ENCODE results near the gene ARHGEF17. TPM values are rescaled to one million over a fixed set of nuclear protein-coding genes. Genes with fewer than 3 reads are reported as not detected.
"Not testable (repeated sequence)": the region's sequence is repeated elsewhere in the genome, so short reads cannot be mapped to it uniquely, and the experiment has no call there.

ARHGEF17 gene
- 10 to 100 TPM in 1 of 2 donors, 1 to 10 TPM in 1; 6.8 to 14.4 TPM for total RNA-seq
- long read RNA-seq, partial matches to known transcripts = 5 of 8 reads
- long read RNA-seq, other reads (novel, unspliced or antisense) = 3 of 8 reads

GRCh38 chr11:73308003-73308960 is at the start of gene ARHGEF17:
Gene ARHGEF17 (plus strand): TSS chr11:73308276. CDS start chr11:73308639, 363 bp downstream.
- ATAC-seq (peak; percentile 30), DNase-seq (peak; percentile 62 to 71)
- intact Hi-C loops (cut with DNase I, micrococcal nuclease) = no loop called here

- no peak for DNase-seq
- intact Hi-C loops (cut with DNase I, micrococcal nuclease) = no loop called here
- no peak for ATAC-seq
These were observed 48.5 kb upstream of the ARHGEF17 start for GRCh38 chr11:73259406-73260126.

- DNase-seq (no peak), ATAC-seq (no peak)
These were observed 48.0 kb upstream of the ARHGEF17 start for GRCh38 chr11:73260127-73260457.

GRCh38 chr11:73262851-73263495 is 45.1 kb upstream of the ARHGEF17 start:
- ATAC-seq (no peak), DNase-seq (no peak)
- intact Hi-C loops (cut with DNase I, micrococcal nuclease) = no loop called here

More at GRCh38 chr11:73260127-73260457, 48.0 kb upstream of the ARHGEF17 start:
- intact Hi-C loops (cut with DNase I, micrococcal nuclease) = no loop called here

- intact Hi-C loops (cut with DNase I, micrococcal nuclease) = no loop called here
- DNase-seq = no peak
- no peak for ATAC-seq
These were observed 44.4 kb upstream of the ARHGEF17 start for GRCh38 chr11:73263640-73264039.

GRCh38 chr11:73265278-73265810 is 42.7 kb upstream of the ARHGEF17 start:
- DNase-seq (no peak), ATAC-seq (no peak)
- intact Hi-C loops (cut with DNase I, micrococcal nuclease) = no loop called here

GRCh38 chr11:73265853-73266645 is 42.0 kb upstream of the ARHGEF17 start:
- intact Hi-C loops (cut with DNase I, micrococcal nuclease) = no loop called here
- DNase-seq (no peak), ATAC-seq (no peak)

GRCh38 chr11:73266646-73267020 is 41.4 kb upstream of the ARHGEF17 start:
- no peak for DNase-seq
- ATAC-seq = no peak
- intact Hi-C loops (cut with DNase I, micrococcal nuclease) = no loop called here

GRCh38 chr11:73267122-73267846 is 40.8 kb upstream of the ARHGEF17 start:
- intact Hi-C loops (cut with DNase I, micrococcal nuclease) = no loop called here
- no peak for ATAC-seq
- DNase-seq = no peak

- DNase-seq (no peak), ATAC-seq (no peak)
- intact Hi-C loops (cut with DNase I, micrococcal nuclease) = no loop called here
These were observed 40.1 kb upstream of the ARHGEF17 start for GRCh38 chr11:73267906-73268540.

GRCh38 chr11:73268671-73269271 is 39.3 kb upstream of the ARHGEF17 start:
- ATAC-seq = no peak
- intact Hi-C loops (cut with DNase I, micrococcal nuclease) = no loop called here
- no peak for DNase-seq

GRCh38 chr11:73269459-73270015 is 38.5 kb upstream of the ARHGEF17 start:
- DNase-seq = no peak
- ATAC-seq = peak; percentile 34
- intact Hi-C loops (cut with DNase I, micrococcal nuclease) = no loop called here

- DNase-seq (no peak), ATAC-seq (peak; percentile 29)
- intact Hi-C loops (cut with DNase I, micrococcal nuclease) = no loop called here
These were observed 37.8 kb upstream of the ARHGEF17 start for GRCh38 chr11:73270016-73270854.

- intact Hi-C loops (cut with DNase I, micrococcal nuclease) = no loop called here
- ATAC-seq = peak; percentile 59
- no peak for DNase-seq
These were observed 37.1 kb upstream of the ARHGEF17 start for GRCh38 chr11:73270855-73271477.

- intact Hi-C loops (cut with DNase I, micrococcal nuclease); DNase-seq; ATAC-seq: not testable (repeated sequence)
These were observed 36.6 kb upstream of the ARHGEF17 start for GRCh38 chr11:73271478-73271865.

Data from left colon (tissue), 2 donors.